ENCODE measurements around the gene CHRNA4.
"Not testable (repeated sequence)": the region's sequence is repeated elsewhere in the genome, so short reads cannot be mapped to it uniquely, and the experiment has no call there.

CHRNA4 gene

DNA sequence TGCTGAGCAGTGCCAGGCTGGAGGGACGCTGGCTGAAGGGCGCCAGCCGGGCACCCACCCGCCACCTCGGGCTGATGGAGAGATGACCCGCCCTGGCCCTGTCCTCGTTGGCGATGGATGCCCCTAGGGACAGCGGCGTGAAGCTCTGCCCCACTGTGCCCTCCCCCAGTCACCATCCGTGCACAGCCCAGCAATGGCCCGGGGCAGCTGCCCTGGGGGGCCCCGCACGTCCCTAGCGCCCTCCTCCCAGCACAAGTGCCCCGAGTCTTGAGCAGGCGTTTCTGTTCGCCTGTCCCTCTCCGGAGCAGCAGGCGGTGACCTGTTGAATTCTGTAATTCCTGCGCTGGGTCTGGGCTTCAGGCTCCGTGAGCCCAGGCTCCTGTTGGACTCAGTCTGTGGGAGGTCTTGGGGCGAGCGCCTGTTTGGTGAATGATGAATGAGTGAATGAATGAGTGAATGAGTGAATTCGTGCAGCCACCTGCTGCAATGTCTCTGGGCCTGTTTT is 36.8 kb upstream of the CHRNA4 start:
- no peak for DNase-seq (ENCODE audit: low spot score)

DNA sequence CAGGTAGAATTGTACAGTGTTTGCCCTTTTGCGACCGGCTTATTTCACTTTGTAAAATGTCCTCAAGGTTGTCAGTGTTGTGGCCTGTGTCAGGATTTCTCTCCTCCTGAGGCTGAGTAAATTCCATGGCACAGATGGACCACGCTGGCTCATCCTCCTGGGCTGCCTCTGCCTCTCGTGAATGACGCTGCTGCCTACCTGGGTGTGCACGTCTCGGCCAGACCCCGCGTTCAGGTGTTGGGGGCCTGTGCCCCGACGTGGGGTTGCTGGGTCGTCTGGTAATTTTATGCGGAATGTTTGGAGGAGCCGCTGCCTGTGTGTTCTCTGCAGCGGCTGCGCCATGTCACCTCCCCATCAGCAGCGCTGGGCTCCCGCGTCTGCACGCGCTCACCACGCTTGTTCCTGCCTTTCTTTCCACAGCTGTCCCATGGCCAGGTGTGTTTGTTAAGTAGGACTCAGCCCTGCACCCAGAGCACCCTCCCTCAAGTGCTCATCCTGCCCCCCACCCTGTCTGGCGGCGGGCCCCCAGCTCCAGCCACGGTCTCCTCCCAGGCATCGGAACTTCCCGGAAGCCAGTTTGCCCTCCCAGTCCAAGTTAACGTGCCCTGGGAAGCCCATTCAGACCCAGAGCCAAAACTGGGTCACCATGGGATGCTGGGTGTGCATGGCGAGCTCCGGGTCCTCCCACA is 36.1 kb upstream of the CHRNA4 start:
- DNase-seq (ENCODE audit: low spot score): no peak

DNA sequence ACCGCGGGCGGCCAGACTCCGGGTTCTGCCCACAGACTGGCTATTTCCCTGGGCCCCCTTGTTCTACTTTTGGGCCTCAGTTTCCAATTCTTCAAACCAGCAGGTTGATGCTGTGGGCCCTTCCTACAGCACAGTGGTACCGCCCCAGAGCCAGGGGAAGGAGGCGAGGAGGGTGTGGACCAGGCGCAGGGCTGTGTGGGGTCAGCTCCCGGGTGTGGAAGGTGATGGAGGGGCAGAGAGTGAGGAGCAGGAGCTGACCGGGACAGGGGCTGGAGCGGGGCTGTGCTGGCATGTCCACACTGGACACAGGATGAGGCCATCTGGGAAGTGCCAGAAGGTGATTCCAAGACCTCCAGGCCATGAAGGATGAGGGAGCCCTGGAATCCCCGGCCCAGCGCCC is 35.2 kb upstream of the CHRNA4 start:
- no peak for DNase-seq (ENCODE audit: low spot score)

DNA sequence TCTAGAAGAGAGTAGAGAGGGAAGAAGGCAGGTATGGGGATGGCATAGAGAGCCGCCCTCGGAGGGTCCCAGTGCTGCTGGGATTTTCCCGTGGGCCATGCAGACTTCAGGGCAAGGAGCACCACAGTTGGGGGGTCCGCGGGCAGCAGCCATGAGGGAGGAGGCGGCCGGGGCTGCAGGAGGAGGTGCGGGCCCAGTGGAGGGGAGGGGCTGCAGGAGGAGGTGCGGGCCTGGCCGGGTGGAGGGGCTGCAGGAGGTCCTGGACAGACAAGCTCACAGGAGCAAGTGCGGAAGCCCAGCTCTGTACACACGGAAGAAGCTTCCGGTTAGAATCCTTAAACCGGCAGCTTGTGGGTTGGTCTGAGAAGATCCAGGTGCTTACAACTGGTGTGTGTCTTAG is 34.6 kb upstream of the CHRNA4 start:
- no peak for DNase-seq (ENCODE audit: low spot score)

DNA sequence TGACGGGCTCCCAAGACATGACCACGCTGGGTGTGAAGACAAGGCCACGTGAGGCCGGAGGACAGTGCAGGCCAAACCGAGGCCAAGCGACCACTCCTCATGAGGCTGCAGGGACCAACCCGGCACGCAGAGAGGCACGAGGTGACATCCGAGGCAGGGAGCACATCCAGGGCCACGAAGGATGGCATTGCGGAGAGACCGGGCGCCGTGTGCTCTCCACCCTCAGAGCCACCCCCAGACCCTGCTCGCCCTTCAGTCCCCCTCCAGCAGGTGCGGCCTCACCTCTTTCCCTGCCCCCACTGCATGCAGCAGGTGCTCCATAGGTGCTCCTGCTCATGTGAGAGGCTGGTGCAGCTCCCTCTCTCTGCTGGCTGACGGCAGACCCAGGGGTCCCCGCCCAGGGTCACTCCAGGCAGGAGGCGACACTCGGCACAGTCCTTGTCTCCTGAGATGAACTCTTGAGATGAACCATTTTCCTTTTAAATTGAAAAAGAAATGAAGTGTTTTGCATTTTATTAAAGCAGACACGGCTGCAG is 33.8 kb upstream of the CHRNA4 start:
- DNase-seq (ENCODE audit: low spot score): no peak

DNA sequence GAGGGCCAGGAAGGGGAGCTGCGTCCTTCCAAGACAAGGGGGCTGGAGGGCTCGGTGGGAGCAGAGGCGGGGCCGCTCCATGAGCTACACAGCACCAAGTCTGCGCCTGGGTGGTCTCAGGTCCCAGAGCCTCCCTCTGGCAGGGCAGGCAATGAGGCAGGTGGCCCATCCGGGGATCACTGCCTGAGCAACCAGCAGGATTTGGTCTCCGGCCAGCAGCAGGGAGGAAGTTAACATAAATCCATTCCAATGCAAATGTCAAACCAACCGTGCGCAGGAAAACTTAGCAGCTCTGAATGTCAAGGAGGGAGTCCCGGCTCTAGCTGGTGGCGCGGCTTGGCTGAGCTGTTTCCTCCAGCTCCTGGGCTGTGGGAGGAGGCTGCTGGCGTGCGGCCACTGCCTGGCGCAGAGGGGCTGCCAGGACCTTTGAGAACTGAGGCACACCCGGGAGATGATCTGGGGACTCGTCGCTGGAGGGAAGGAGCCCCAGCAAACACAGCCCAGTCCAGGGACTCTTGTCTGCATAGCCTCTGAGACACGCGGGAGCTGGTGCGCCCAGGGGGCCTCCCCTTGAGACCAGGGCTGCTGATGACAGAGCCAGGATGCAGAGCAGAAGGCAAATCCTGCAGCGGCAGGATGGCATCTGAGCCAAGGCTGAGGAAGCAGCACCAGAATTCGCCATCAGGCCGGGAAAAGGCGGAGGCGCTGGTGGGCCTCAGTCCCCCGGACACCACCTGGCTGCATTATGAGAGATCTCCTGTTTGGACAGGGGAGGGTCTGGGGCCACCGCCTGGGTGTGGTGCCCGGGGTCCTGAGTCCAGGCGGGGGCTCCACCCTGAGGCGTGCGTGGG is 33.1 kb upstream of the CHRNA4 start:
- DNase-seq (ENCODE audit: low spot score): no peak

DNA sequence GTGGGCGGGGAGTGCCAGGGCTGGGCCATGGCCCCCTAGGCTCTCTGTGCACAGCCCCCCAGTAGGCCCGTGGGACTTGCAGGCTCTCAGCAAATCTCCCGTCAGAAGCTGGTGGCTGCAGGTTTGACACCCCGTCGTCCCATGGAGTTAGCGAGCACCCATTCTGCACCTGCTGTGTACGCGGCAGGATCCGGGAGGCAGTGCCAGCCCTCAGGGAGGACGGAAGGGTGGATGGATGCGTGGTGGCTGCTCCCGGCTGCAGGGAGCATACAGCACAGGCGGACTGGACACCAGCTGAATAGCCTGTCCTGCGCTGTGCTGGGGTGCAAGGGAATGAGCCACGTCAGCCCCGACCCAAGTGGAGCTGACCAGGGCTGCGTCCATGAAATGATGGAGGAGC is 32.4 kb upstream of the CHRNA4 start:
- no peak for DNase-seq (ENCODE audit: low spot score)

DNA sequence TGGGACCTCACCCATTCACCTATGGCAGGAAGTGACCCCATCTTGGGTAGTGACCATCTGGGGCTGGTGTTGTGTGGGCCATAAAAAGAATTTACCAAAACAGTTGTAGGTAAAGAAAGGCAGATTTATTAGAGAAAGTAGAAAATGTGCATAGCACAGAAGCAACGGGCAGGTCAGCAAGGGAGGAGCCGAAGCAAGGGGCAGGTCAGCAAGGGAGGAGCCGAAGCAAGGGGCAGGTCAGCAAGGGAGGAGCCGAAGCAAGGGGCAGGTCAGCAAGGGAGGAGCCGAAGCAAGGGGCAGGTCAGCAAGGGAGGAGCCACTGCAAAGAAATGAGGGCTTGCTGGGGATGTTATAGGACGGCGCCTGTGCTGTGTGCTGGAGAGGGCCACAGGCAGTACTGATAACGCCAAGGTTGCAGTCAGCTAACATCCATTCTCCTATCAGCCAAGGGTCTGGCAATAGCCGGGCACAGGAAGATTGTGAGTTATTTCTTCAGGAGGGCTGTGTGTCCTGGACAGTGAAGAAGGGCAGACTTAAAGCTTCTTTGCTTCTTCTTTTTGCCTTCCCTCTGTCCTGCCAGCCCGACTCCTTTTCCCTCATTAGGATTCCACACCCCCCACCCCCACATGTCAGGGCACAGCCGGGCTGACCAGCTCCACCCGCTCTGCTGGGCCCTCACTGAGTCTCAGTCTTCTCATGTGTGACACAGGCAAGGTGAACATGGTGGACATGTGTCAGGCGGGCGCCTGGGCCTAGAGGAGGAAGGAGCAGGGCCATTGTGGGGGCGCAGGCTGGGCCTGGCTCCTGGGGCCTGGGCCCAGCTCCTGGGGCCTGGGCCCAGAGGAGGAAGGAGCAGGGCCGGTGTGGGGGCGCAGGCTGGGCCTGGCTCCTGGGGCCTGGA is 31.6 kb upstream of the CHRNA4 start:
- DNase-seq (ENCODE audit: low spot score): no peak

DNA sequence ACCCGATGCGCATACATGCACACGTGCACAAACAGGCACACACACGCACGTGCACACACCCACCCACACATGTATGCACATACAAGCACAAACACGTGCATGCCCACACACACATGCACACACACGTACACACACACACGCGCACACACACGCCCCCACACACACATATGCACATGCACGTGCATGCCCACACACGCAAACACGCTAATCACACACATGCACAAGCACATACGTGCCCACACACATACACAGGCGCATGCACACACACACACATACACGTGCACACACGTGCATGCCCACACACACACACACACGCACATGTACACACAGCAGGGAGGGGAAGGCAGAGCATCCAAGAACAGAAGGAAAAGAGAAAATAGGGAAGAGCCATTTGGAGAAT is 26.8 kb upstream of the CHRNA4 start:
- DNase-seq (ENCODE audit: low spot score): no peak

DNA sequence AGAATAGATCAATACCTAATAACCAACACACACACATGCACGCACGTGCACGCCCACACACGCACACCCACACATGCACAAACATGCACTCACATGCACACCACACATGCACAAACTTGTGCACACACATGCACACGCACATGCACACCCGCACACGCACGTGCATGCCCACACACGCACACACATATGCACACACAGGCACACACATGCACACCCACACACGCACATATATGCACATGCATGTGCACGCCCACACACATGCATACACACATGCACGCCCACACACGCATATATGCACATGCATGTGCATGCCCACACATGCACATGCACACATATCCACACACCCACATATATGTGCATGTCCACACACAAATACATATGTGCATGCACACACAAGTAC is 26.2 kb upstream of the CHRNA4 start:
- no peak for DNase-seq (ENCODE audit: low spot score)

DNA sequence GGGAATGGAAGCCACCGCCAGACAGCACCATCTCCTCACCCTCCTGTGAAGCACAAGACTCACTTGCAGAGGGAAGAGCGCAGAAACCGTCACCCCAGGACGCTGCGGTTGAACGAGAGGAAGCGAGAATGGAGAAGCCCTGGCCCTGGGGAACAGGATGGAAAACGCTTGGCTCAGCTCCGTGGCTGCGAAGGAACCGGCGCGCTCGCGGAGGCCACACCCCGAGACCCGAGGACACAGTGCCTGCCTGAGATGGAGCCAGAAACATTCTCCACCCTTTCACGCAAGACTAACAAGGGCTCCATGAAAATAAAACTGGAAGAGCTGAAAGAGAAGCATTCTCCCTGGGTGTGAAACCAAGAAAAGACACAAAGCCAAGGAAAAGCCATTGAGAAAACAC is 25.3 kb upstream of the CHRNA4 start:
- DNase-seq (ENCODE audit: low spot score): no peak

DNA sequence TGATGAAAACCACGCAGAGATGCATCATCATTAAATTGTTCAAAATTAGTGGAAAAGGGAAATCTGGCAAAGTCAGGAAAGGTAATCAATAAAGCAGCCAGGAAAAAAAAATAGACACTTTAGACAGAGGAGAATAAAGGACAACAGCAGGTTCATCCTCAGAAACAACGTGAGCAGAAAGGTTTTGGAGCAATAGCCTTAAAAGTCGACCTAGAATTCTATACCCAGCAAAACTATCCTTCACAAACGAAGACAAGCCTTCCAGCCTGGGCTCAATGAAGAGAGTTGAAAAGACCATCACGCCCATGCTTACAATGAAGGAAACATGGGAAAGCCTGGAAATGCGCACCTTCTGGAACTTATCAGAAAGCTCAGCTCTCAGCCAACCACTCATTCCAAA is 24.7 kb upstream of the CHRNA4 start:
- DNase-seq (ENCODE audit: low spot score): no peak

DNA sequence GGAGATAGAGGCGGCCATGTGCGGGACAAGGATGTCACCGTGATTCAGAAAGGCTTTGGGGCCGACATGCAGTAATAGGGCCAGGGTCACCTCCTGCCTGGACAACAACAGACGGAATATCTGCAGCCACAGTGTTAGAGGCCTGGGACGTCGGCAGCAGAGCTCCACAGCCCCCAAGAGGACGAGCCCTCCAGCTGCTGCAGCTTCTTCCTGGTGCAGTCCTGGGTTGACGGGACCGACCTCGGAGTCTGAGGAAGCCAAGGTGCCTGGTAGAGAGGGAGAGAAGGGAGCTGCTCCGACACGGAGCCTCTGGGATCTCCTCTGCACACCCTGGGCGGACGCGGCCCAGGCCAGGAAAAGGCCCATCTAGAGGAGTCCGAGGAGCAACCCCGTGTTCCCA is 23.2 kb upstream of the CHRNA4 start:
- DNase-seq (ENCODE audit: low spot score): no peak

DNA sequence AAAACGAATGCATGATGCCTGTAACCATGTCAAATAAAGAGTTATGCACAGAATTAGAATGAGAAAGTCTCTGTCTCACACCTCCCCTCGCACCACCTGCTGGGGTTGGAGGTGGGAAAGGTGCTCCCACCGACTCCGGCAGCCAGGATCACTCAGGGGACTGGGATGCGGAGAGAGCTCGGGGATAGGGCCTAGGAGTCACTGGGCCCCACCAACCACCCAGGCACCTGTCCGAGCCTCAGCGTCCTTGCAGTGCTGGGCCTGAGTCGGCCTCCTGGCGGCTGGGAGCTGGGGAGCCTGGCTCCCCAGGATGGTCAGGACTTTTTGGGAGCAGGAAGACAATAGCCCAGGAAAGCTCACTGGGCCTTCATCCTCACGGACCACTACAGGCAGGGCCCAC is 22.4 kb upstream of the CHRNA4 start:
- DNase-seq (ENCODE audit: low spot score): no peak

DNA sequence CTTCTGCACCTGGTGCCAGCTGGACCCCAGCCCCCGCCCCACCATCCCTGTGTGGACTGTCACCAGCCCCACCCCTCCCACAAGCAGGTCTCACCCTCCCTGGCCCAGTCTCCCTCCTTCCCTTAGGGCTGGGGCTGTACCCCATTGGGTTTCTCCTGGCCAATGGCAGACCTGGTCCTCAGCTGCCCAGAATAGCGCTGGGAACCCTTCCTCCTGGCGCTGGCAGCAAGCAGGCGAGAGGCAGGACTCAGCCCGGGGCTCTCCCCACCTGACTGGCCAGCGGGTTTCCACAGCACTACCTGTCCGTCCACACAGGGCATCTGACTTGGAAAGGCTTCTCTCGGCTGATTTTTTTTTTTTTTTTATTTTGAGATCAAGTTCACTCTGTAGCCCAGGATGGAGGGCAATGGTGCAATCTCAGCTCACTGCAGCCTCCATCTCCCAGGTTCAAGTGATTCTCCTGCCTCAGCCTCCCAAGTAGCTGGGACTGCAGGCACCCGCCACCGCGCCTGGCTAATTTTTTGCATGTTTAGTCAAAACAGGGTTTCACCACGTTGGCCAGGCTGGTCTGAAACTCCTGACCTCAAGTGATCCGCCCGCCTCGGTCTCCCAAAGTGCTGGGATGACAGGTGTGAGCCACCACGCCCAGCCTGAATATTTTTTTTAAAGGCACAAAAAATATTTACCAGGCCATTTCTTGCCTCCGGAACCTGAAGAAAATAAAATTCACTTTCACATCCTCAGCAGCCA is 21.6 kb upstream of the CHRNA4 start:
- no peak for DNase-seq (ENCODE audit: low spot score)

DNA sequence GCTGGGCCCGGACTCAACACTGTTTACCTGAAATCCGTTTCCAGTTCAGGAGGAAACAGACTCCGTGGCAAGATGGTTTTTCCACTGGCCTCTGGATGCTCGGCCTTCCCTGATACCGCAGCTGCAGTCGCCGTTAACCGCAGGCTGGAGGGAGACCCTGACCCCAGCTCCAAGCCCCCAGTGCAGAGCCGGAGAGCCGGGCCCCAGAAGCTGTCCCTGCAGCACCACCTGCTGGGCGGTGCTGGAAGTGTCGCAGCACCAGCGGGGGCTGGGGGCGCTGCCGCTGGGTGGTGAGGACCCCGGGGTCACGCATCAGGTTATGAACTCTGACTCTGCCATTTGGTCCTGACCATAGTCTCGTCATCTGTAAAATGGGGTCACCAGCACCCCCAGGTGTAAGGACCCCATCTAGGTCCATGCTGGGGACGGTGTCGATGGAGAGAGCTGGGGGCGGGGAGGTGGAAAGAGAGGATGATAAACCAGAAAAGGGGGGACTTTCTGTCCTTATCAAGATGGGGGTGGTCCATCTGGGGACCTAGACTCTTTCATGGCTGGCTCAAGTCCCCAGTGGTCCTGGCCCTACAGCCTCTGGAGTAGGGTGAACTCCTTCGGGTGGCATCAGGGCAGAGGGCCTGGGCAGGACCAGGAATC is 20.8 kb upstream of the CHRNA4 start:
- peak; percentile 82 for DNase-seq (ENCODE audit: low spot score)

DNA sequence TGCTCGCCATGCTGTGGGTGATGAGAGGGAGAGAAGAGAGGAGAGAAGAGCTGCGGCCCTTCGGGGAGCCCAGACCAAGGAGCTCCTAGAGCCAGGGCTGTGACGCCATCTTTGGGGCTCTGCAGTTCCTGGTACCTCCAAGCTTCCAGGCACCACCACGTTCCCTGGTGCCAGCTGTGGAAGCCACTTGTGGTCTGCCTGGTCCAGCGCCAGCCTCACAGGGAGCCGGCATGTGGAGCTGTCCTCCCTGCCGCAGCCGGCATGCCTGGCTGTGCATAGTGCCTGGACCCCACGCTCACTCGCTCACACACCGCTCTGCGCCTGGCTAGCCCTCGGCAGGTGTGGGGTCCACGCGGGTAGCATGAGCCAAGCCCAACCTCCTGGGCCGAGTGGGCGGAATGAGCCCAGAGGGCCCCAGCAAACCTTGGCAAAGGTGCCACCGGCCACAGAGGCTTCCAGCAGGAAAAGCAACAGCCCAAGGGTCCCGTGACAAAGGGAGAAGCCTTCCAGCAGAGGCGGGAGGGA is 19.3 kb upstream of the CHRNA4 start:
- no peak for DNase-seq (ENCODE audit: low spot score)

DNA sequence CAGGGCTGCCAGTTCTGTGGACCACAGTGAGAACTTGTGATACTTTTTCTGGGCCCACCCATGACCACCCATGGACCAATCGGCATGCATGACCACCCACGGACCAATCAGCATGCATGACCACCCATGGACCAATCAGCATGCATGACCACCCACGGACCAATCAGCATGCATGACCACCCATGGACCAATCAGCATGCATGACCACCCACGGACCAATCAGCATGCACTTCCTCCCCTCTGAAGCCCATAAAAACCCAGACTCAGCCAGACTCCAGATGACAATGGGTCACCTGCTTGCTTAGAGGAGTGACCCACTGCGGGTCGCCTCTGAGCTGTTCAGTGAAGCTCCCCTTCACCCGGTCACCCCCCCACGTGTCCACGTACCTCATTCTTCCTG is 18.7 kb upstream of the CHRNA4 start:
- DNase-seq (ENCODE audit: low spot score): not testable (repeated sequence)

DNA sequence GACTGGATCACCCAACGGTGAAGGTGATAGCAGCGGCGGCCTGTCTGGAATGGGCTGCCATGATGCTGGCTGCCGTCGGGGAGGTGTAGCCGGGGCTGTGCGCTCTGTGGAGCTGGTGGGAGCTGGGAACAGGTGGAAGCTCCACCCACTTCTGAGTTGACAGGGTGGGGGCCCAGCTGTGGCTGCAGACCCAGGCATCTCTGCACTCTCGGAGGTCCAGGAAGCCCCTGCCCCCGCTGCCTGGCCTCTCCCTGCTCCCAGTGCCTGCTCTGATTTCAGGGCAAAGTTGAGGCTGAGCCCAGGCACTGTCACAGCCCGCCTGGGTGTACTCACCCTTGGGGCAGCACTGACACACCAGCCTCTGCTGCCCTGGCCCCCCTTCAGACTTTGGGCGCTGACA is 18.1 kb upstream of the CHRNA4 start:
- no peak for DNase-seq (ENCODE audit: low spot score)

DNA sequence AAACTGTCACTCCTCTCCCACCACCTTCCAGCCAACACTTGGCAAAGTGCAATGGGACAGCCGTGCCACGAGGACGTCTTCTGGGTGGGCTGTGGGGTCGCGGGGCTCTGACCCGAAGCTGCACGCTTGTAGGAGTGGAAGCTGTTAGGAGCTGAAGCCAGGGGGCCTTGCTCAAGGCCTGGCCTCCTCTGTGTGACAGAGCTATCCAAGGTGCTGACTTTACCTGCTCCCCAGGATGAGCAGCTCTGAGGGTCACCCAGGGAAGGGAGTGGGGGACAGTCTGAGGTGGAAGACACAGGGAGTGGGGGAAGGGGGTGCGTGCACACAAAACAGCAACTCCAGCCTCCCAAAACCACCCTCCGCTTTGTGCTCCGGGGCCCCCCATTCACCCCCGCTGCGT is 17.5 kb upstream of the CHRNA4 start:
- no peak for DNase-seq (ENCODE audit: low spot score)

DNA sequence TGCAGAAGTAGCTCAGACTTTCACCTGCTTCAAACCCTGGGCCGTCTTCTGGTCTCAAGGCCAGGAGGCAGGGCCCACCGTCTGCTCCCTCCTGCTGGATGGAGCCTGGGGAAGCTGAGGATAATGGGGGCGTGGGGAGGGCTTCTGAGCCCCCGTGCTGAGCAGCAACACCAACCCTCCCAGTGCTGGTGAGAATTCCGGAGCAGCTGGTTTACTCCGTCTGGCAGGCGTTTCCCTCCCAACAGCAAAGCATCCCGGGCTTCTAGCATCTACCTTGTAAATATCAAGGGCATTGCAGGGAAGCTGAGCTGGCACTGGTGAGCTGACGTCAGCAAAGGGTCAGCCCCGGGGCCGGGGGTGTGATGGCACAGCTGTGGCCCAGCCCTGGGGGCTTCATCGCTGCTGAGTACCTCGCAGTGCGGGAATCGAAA is 16.8 kb upstream of the CHRNA4 start:
- DNase-seq (ENCODE audit: low spot score): no peak
